ENCODE results near the gene ANAPC2.
"Not testable (repeated sequence)": the region's sequence is repeated elsewhere in the genome, so short reads cannot be mapped to it uniquely, and the experiment has no call there.

The ANAPC2 gene

DNA sequence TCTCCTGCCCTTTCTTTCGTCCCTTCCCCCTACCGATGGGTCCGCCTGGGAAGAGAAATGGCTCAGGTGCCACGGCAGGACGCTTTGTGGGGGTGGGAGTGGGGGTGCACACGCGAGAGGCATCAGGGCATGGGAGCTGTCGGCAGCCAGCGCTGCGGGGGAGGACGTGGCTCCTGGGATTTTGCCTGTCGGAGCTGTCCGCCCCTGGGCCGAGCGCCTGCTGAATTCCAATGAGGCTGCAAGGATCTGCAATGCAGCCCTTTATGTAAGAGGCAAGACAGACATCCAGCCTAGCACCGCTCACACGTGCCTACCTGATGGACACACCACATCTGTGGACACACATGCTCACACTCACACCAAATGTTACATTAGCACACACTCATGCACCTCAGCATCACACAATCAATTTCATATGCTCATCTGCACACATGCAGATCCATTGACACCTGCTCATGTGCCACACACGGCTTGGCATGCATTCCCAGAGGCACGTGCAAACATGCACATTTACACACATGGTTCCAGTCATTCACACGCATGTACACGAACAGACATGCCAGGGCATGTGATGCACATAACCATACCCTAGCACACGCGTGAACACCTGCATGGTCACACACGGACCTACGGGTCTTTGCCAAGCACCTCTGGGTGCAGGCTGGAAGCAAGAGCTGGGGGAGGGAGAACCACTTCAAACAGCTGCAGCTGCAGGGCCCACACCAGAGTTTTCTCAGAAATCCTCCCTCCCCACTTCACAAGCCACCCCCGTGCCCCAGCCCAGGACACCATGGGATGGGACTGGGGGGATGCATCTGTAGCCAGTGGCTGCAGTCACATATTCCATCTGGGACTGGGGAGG lies 48.0 kb downstream of the ANAPC2 start:
- DNase-seq = no peak

DNA sequence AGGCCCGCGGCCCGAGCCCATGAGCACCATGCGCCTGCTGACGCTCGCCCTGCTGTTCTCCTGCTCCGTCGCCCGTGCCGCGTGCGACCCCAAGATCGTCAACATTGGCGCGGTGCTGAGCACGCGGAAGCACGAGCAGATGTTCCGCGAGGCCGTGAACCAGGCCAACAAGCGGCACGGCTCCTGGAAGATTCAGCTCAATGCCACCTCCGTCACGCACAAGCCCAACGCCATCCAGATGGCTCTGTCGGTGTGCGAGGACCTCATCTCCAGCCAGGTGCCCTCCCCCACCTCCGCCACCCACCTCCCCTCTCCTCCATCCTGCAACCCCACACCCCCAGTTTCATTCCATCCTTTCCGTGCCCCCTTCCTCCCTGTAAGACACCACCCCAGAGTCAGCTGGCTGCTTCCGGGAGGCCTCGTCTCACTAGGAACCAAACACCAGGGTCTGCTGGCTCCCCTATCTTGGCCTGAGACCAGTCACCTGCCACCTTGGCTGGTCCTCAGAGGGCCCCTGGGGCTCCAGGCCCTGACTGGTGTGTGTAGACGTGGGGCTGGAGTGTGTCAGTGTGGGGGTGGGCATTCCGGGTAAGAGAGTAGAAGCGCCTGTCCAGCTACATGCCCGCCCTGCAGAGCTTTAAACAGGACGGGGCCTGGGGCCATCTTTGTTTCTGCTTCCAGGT lies 48.8 kb downstream of the ANAPC2 start:
- DNase-seq = no peak

DNA sequence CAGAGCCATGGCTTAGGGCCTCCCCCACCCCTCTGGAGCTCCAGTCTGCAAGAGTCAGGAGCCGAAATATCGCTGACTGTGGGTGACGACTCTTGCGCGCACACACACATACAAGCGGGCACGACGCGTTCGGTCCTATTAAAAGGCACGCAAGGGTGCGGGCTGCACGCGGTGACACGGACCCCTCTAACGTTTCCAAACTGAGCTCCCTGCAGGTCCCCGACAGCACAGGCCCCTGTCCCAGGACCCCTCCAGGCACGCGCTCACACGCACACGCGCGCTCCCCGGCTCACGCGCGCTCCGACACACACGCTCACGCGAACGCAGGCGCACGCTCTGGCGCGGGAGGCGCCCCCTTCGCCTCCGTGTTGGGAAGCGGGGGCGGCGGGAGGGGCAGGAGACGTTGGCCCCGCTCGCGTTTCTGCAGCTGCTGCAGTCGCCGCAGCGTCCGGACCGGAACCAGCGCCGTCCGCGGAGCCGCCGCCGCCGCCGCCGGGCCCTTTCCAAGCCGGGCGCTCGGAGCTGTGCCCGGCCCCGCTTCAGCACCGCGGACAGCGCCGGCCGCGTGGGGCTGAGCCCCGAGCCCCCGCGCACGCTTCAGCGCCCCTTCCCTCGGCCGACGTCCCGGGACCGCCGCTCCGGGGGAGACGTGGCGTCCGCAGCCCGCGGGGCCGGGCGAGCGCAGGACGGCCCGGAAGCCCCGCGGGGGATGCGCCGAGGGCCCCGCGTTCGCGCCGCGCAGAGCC lies 49.5 kb downstream of the ANAPC2 start, which contains the start of gene GRIN1:
Gene GRIN1, plus strand, starts transcription at position 433 of the 746 bp plus-strand sequence. CDS start 333 bp downstream, outside the sequence.
- DNase-seq = no peak

DNA sequence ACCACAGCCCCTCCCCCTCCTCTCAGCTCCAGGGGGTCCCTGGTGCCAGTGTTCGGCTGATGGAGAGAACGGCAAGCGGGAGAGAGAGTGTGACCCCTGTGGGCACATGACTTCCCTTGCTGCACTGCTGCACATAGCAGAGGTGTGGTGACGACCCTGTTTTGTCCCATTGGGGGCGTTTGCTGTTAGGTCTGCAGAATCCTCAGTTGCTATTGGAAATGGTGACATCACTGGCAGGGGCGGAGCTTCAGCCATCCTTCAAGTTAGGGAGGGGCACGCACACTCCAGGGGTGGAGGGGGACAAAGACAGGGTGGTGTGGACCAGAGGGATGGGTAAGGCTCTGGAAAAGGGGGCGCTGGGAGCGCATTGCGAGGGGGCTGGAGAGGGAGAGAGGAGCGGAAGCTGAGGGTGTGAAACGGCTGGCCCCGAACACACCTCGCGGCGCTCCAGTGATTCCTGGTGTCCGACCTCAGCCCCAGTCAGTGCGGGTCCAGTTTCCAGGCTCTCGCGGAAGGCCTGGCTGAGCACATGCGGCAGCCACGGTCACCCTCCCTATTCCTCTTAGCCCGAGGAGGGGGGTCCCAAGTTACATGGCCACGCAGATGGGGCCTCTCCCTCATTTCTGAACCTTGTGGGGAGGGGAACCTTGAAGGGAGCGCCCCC lies 50.2 kb downstream of the ANAPC2 start:
- no peak for DNase-seq

DNA sequence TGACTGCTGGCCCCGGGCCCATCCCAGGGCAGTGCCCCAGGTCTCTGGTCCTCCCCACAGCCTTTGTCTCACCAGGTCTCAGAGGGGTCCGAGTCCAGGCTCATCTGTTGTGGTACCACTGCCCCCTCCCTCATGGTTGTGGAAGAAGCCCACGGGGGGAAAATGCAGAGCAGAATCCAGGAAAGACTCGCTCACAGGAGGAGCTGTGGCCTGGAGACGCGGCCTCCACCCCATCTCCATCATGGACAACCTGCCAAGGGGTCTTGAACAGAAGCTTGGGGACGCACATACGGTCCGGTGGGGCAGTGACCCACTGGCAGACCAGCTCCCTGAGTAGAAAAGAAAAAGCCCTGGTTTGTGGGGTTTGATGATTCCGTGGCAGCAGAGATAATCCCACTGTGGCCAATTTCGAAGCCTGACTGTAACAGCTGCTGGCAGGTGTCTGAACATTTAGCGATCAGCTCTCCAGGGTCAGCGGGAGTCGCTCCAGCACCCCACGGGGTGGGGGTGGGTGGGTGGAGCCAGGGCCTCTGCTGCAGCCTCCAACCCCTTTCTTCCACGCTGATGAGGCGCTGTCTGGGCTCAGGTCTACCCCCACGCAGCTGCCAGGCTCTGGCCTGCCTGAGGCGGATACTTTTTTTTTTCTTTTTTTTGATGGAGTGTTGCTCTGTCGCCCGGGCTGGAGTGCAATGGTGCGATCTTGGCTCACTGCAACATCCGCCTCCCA lies 51.3 kb downstream of the ANAPC2 start:
- no peak for DNase-seq

DNA sequence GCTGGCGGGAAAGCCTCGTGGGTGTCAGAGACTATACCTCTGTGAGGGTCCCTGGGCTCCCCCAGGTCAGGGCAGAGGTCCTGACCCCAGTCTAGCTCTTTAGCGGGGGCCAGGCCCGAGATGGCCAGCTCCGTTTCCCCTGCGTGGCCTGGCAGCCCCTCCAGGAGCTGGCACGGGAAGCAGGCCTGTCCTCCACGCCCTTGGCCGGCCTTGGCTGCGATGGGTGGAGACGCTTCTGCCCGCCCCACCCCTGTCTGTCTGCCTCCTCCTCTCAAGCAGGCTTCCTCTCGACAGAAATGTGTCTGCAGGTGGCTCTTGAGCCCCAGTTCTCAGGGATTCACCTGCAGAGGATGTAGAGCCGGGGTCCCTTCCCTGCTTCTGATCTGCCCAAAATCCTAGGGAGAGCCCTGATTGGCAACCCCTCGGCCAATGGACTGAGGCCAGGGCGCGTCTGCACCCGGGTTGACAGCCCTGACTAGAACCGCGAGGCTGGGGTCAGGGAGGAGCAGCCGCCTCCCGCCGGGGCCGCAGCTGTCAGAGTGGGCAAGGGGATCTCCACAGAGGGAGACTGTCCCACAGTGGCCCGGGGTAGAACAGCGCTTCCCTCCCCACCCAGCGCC lies 52.0 kb downstream of the ANAPC2 start:
- no peak for DNase-seq

DNA sequence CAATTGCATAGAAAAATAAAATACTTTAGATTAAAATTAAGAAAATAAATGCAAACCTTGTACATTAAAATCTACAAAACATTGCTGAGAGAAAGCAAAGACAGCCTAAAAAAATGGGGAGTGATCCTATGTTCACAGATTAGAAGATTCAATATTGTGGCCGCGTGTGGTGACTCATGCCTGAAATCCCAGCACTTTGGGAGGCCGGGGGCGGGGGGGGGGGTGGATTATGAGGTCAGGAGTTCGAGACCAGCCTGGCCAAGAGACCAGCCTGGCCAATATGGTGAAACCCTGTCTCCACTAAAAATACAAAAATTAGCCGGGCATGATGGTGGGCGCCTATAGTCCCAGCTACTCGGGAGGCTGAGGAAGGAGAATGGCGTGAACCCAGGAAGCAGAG lies 53.2 kb downstream of the ANAPC2 start:
- DNase-seq = not testable (repeated sequence)

DNA sequence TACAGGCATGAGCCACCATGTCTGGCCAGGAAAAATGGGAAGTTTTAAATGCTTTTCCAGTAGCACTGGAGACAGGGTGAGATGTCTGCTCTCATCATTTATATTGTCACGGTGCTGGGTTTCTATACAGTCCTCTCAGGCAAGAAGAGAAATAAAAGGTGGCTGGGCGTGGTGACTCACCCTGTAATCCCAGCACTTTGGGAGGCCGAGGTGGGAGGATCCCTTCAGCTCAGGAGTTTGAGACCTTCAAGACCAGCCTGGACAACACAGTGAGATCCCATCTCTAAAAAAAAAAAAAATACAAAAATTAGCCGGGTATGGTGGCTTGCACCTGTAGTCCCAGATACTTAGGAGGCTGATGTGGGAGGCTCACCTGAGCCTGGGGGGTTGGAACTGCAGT lies 54.2 kb downstream of the ANAPC2 start:
- no peak for DNase-seq

DNA sequence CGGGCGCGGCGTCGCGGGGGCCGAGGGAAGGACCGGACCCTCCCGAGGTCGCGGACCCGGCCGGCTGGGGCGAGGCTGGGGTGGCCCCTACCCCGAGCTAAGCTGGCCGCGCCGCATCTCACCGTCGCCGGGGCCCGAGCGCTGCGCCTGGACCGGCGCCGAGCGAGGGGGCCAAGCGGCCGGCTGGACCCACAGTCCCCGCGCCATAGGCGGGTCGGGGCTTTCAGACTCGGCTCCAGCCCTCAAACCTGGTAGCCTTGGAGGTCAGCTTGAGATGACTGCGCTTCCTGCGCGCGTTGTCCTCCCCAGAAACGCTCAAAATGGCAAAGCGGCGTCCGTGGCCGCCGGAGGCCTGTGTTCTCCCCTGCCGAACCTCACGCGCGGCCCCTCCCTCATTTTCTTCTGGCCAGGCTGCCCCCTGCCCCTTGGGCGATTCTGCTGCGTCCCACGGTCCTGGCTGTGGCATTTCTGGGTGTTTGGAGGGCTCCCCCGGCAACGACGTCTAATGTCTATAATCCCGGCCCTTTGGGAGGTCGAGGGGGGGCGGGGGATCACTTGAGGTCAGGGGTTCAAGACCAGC lies 58.1 kb downstream of the ANAPC2 start:
- DNase-seq = no peak

DNA sequence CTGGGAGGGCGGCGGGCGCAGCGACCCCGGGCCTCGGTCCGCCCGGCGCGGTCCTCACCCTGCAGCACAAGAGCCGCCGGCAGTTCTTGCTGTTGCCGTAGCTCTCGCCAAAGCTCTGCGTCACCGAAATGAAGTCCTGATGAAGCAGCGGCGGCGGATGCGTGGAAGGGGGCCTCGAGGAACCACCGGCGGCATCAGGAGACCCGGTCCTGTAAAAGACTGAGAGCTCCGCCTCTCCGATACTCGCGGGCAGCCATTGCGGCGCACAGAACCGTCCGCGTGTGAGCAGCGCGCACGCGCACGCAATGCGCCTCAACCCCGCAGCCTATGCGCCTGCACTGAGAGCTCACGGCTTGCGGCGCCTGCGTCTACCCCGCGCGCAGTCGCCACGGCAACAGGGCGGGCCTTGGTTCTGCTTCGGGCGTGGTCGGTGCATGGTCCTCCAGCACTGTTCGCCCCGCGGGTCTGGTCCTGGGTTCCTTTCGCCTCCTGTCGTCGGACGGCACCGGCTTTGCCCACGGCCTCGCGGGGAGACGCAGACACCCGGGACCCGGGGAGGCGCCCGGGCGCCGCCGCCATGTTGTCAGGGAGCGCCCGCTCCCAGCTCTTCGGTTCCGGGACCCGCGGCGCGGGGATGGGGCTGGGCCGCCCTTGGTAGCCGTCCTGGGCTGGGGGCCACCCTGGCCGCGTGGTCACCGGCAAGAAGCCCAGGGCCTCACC lies 58.7 kb downstream of the ANAPC2 start:
- DNase-seq = peak; percentile 43

DNA sequence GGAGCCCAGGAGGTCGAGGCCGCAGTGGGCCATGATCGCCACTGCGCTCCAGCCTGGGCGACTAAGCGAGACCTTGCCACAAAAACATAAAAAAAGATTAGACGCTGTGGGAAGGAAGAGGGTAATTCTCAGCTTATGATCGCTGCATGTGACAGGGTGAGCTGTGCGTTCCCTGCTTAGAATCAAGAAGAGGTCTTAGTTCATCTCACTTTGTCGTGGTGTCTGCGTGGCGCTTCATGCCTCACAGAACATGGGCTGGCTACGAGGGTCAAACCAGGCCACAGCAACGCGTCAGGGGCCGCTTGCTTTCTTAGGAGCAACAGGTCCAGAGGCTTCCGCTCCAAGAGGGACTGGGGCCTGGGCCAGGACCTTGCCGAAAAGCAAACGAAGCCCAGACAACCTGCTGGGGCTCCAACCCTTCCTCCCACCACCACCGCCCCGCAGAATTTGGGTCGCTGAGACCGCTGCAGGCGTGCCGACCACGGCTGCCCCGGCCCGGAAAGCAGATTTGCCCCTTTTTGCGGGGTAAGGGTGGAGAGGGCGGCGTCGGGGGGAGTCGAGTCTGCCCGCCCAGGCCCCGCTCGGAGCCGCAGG lies 59.4 kb downstream of the ANAPC2 start:
- no peak for DNase-seq

DNA sequence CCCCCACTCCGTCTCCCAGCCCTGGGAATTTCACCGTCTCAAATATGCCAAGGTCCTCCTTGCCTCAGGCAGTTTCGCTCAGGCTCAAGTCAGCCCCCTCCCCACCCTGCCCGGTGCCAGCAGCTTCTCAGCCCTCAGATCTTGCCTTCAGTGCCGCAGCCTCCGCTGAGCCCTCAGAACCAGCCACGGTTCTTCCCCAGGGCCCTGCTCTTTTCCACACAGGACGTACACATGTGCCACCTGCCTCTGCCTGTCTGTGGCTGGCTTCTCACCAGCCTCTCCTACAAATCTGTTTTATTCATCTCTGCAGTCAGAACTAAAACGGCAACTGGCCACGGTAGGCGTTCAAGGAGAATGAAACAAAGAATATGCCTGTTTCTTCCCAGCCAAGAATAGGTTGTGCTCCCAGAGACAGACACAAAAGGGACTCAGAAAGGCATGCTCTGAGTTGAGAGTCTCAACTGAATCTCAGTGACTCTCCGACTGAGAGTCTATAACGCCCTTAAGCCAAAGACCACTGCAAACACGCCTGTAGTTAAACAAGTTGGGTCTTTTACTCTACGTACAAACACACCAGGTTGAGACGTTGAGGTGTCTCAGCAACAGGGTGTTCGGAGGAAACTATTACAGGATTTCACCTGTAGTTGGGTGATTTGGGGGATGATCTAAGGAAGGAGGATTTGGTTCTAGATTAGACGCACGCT lies 60.0 kb downstream of the ANAPC2 start:
- DNase-seq = no peak

DNA sequence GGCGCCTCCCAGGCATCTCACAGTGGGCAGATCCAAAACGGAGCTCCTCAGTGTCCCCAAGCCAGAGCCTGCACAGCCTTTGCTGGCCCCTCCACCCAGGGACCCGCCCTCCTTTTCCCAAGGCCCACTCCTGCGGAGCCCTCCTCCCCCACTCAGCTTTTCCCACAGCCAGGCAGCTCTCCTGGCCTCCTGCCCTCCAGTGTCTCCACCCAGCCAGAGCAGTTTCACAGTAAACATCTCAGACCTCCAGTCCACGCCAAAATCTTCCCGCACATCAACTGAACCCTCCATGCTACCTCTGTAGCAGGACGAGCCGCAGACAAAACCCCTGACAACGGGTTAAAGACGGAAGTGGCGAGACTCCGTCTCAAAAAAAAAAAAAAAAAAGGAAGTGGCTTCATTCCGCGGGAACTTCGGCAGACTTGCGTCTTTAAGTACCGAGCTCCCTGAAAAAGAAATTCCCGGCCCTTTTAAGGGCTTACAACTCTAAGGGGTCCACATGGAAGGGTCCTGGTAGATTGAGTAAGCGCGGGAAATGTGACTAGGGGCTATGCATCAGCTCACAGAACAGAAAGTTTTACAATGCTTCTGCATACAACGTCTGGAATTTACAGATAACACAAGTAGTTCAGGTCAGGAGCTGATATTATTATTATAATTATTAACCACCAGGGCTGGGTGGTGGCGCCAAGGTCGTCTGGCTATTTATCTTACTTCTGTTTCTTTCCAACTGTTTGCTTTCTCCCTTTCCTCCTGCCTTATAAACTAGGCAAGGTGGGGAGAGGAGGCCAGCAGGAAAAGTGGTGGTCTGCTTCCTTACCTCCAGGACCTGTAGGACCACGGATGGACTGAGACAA lies 60.8 kb downstream of the ANAPC2 start:
- no peak for DNase-seq

DNA sequence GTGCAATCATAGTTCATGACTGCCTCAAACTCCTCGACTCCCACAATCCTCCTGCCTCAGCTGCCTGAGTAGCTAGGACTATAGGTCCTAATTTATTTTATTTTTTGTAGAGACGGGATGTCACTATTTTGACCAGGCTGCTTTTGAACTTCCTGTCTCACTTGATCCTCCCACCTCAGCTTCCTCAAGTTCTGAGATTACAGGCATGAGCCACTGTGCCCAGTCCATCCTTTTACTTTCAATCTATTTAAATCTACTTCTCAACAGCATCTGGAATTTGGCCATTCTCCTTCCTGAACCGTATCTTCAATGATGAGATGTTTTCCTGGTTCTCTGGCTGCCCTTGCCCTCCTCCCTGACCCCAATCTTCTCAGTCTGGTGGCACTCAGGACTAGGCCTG lies 61.6 kb downstream of the ANAPC2 start:
- no peak for DNase-seq

Measured in DMS 273 treated with DMSO at 0.1 percent for 48 hours (cell line).